Measurements from ENCODE around the gene EHBP1L1.

The EHBP1L1 gene

DNA sequence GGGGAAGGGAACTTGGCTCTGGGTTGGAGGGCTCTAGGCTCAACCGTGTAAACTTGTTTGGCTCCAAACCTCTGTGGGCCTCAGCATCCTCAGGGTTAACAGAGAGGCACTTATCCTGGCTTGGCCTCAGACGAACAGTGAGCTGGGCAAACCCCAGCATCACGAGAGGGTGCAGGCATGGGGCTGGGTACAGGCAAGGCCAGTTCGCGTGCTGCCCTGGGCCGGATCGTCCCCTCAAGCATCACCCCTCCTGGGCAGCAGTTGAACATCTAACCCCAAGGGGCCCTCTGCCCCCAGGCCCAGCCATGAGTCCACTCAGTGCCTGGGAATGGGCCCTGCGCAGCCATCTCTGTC lies 1.9 kb downstream of the EHBP1L1 start:
- no peak for DNase-seq (ENCODE audit: low read depth in 2 of 2)

DNA sequence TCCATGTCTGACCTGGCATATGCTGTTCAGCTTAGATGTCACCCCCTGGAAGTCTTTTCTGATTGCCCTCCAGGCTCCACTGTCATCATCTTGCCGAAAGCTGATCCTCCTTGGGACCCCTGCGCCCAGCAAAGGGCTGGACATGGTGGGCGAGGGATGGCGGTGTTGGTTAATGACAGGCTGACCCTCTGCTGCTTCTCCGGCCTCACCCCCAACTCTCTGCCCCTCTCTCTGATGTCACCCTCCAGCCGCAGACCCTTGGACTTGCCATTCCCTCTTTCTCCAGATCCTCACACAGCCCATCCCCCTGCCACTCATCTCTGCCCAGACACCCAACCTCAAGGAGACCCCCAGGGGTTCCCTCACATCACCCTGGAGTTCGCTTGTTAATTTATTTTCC lies 2.3 kb downstream of the EHBP1L1 start:
- DNase-seq (ENCODE audit: low read depth in 2 of 2), result no peak

- no peak for DNase-seq (ENCODE audit: low read depth in 2 of 2)
Observed at GRCh38 chr11:65578667-65579066, 2.8 kb downstream of the EHBP1L1 start.

GRCh38 chr11:65579291-65579690 lies 3.4 kb downstream of the EHBP1L1 start:
- no peak for DNase-seq (ENCODE audit: low read depth in 2 of 2)

GRCh38 chr11:65580031-65580692 lies 4.3 kb downstream of the EHBP1L1 start:
- no peak for DNase-seq (ENCODE audit: low read depth in 2 of 2)

DNA sequence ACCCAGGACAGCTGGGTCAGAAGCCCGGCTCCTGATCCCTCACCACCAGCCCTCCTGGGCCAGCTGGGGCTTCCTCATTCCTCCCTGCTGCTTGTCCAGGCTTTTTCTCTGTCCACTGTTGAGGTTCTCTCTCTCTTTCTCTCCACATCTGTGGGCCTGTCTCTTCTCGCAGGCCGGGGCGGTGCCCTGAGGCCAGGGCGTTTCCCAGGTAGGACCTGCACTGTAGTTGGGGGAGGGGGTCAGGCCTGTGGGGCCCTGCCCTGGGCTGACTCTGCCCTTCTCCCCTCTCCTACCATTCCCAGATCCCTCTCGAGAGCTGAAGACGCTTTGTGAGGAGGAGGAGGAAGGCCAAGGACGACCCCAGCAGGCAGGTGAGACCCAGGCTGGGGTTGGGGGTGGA lies 4.9 kb downstream of the EHBP1L1 start:
- DNase-seq (ENCODE audit: low read depth in 2 of 2), result no peak

- DNase-seq (ENCODE audit: low read depth in 2 of 2), result no peak
Observed at GRCh38 chr11:65581928-65582327, 6.1 kb downstream of the EHBP1L1 start.

GRCh38 chr11:65583589-65583988 lies 7.7 kb downstream of the EHBP1L1 start:
- DNase-seq (ENCODE audit: low read depth in 2 of 2), result no peak

GRCh38 chr11:65584106-65584505 lies 8.3 kb downstream of the EHBP1L1 start:
- no peak for DNase-seq (ENCODE audit: low read depth in 2 of 2)

DNA sequence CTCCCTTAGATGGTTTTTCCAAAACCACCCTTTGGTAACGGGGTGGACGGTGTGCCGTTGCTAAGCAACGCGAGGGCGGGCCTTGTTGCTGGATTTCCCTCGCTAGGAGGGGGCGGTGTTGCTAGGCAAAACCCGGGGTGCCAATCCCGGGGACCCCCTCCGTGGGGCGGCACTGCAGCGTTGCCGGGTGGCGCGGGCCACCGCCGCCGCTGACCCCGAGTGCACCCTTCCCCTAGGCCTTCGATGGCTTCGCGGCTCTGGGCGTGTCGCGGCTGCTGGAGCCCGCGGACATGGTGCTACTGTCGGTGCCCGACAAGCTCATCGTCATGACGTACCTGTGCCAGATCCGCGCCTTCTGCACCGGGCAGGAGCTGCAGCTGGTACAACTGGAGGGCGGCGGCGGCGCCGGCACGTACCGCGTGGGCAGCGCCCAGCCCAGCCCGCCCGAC lies 8.9 kb downstream of the EHBP1L1 start:
- DNase-seq (ENCODE audit: low read depth in 2 of 2), result no peak

DNA sequence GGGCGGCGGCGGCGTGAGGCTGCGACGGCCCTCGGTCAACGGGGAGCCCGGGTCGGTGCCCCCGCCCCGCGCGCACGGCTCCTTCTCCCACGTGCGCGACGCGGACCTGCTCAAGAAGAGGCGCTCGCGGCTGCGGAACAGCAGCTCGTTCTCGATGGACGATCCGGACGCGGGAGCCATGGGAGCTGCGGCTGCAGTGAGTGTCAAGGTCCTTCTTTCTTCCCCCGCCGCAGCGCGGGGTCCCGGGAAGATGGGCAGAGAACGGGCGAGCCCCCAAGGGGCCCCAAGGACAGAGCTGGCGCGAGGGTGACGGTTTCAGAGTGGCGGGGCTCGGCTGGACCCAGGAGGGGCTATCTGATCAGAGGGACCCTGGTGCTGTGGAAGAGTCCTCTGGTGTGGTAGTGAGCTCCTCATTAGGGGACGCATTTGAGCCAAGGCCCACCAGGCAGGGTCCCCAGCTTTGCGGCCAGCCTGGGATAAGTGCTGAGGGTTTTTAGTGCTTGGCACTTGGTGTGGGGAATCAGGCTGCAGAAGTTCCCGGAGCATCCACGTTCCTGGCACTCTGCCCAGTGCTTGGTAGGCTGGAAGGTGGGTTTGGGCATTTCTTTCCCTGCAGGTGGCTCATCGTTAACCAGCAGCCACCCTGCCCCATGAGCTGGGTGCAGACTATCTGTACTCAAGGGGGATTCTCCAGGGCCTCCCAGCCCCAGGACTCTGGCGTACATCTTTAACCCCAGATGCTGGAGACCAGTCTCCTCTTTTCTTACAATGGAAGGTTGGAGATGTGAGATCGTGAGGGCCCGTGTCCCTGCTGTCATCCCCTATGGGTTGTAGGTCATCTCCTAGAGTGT lies 9.8 kb downstream of the EHBP1L1 start:
- no peak for DNase-seq (ENCODE audit: low read depth in 2 of 2)

DNA sequence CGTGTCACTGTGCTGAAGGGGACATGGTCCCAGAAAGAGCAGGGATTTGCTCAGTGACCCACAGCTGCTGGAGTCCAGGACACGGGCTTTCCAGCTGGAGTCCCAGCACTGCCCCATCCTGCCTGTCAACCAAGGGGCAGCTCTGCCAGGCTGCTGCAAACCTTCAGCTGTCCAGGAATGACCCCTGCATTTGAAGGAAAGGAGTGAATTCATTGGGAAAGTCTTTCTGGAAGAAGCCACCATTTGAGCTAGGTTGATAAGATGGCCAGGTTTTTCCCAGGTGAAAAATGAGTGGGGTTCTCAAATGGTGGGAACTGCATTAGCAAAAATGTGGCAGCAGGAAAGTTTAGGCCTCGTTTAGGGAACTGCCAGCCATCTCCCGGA lies 10.4 kb downstream of the EHBP1L1 start:
- DNase-seq (ENCODE audit: low read depth in 2 of 2), result no peak

GRCh38 chr11:65586676-65587075 lies 10.8 kb downstream of the EHBP1L1 start:
- DNase-seq (ENCODE audit: low read depth in 2 of 2), result no peak

DNA sequence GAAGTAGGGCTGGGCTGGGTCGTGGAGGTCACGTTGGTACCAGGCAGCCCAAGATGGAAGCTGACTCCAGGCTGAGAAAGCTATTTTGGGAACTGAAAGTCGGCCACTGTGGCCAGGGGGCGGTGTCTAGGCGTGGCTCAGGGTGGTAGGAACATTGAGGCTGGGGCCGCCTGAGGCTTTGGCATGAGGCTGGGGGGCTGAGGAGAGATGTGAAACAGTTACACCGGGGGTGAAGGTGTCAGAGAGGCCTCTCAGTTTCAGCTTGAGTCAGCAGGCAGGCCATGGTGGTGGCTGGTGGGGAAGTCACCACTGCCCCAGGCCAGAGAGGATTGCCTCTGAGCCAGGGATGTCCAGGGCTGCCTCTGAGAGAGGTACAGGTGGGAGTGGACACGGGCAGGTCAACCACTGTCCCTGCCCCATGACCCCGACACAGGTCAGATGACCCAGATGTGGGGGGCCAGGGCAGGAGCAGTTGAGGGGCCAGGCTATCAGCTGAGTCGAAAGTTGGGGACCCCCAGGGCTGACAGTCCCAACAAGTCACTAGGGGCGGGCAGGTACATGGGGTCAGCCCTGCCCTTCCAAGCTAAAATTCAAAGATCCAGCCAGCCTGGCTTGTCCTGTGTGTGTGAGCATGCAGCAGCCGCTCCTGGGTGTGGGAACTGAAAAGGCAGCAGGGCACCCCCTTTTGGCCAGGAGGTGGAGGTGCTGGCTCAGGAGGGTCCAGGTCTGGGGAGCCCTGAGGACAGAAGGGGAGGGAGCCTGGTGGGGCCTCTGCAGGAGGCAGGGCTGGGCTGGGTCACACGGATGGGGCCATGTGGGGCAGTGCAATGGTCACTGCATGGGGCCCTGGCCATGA lies 12.6 kb downstream of the EHBP1L1 start:
- peak; percentile 70 to 75 for DNase-seq (ENCODE audit: low read depth in 2 of 2)

DNA sequence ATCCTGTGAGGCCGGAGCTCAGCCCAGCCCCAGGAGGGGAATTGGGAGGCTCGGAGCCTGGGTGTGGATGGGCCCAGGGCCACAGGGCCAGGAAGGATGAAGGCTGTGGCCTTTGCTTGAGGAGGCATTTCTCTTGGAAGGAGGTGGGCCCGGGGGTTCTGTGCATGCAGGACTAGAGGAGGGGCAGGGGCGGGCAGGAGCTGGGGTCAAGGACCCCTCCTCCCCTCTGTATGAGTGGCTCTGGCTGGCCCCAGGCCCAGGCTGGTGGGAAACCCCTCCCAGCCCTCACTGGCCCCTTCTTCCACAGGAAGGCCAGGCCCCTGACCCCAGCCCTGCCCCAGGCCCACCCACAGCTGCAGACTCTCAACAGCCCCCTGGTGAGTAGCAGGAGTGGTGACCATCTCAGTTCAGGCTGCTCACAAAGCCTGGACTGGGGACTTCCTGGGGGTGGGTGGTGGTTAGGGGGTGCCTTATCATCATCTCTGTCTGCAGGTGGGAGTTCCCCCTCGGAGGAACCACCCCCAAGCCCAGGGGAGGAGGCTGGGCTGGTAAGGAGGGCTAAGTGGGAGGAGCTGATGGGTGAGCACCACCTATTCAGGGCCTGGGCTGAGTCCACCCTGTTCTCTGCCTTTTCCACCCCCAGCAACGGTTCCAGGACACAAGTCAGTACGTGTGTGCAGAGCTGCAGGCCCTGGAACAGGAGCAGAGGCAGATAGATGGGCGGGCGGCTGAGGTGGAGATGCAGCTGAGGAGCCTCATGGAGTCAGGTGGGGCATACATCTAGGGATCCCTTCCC lies 13.8 kb downstream of the EHBP1L1 start:
- no peak for DNase-seq (ENCODE audit: low read depth in 2 of 2)

DNA sequence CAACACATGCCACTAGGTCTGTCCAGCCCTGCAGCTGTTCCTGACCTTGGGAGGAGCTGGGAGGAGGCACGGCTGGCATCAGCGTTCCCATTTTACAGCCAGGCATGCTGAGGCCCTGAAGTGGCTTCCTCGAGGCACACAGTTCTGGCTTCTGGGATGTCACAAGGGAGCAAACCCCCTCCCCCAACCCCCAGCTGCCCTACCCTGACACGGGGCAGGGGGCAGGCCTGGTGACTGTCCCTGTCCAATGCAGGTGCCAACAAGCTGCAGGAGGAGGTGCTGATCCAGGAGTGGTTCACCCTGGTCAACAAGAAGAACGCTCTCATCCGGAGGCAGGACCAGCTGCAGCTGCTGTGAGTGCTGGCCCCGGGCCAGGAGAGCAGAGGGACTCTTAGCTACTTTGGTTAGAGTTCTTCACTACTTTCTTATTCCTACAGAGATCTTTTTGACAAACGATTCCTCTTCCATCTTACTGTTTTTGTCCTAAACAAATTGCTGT lies 14.4 kb downstream of the EHBP1L1 start:
- no peak for DNase-seq (ENCODE audit: low read depth in 2 of 2)

GRCh38 chr11:65591939-65592857 lies 16.3 kb downstream of the EHBP1L1 start:
- DNase-seq (ENCODE audit: low read depth in 2 of 2), result no peak

DNA sequence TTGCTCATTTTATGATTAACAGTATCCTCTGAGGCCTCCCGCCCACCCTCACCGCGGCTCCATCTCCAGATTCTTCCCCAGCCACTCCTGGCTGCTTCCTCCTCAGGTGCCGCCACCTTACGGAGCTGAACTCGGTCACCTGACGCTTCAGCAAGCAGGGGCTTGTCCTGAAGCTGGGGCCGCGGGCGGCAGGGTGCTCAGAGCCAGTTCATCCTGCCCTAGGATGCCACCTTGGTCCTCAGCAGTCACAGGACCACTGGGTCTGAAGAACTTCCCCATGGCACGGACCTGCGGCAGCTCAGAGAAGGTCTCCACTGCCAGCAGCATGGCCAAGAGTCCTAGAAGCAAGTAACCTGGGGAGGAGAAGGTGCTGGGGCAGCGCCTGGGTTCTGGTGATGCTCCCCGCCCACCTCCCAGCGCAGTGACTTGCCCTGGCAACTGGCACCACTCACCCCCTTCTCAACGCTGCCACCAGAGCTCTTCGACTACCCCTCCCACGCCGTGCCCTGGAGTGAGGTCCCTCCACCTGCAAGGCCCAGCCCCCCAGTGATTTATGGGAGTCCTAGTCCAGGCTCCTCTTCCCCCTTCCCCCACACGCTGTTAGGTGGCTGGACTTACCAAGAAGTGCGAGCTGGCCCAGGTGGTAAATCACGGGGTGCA lies 17.1 kb downstream of the EHBP1L1 start:
- no peak for DNase-seq (ENCODE audit: low read depth in 2 of 2)

DNA sequence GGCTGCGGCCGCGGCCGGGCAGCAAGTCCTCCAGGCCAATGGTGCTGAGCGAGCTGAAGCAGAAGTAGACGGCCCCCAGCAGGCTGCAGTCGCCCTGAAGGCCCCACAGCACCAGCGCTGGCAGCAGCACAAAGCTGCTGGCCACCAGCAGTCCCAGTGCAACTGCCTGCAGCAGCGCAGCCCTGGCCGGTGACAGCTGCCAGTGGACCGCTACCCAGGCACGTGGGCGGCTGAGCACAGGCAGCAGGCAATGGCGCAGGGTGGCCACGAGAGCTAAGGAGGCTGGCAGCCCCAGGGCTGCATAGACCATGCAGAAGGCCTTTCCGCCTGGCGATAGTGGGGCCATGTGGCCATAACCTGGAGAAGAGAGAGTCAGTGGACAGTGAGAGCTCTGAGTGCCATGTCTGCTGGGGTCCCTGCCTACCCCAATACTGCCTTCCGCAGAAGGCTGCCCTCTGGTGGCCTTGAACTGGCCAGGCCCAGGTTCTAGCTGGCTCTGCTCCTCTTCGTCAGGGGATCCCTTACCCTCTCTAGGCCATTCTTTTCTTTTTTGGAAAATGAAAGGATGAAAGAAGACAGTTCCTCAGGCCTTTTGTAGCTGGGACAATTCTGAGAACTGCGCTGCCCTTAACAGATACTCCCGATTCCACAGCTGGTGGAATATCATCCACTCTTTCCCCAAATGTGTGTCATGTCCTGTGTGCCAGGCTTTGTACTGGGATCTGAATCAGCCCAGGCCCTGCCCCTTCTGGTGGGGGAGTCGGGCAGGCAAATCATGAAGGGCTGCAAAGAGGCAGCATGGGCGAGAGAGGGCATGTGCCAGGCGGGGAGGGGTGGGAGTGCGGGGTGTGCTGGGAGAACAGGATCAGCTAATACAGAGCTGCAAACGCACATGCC lies 17.9 kb downstream of the EHBP1L1 start:
- DNase-seq (ENCODE audit: low read depth in 2 of 2), result no peak
